ENCODE data around the gene MYL12A. TPM values are rescaled to one million over a fixed set of nuclear protein-coding genes. Genes with fewer than 3 reads are reported as not detected.

The MYL12A gene
- total RNA-seq, 1 experiment from 2014 or later = 230 TPM

DNA sequence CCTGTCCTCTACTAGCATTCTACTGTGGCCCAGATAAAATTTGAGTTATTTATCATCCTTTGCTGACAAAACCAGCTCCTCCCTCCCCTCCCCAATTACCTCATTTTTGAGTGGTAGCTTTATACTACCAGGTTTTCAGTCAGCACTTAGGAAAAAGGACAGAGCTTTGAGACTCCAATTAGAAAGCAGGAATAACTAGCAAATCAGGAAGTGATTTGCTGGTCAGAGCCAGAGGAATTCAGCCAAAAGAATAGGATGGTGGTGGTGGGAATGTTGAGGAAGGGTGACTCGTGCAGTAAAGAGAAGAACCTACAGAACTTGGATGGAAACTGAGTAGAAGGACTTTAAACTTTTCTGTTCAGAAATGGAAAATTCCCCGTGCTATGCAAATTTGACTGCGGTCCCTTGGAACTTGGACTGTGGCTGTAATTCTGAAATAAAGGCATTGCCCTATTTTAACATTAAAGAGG, 18.0 kb downstream of the MYL12A start:
- Mint-ChIP-seq H3K27me3 (ENCODE audit: low read depth) (no peaks in the 10 kb centered on the region), H3K4me3 (no peak overlapping the region), H3K27ac (no peak overlapping the region; the same call in 1 of the 2 replicates), H3K36me3 (no peaks in the 10 kb centered on the region), H3K9me3 (no peaks in the 10 kb centered on the region), H3K4me1 (peaks cover 54% of the 10 kb centered on the region)
- TF ChIP-seq JAZF1 (CRISPR knock-in tag; IDR thresholded peaks at IDR 0.05) (no peak), FOXP1 (CRISPR knock-in tag; IDR thresholded peaks at IDR 0.05; ENCODE audit: borderline replicate concordance) (no peak), IRF2 (CRISPR knock-in tag; IDR thresholded peaks at IDR 0.05; ENCODE audit: borderline replicate concordance, low read depth) (no peak), ETV6 (CRISPR knock-in tag; IDR thresholded peaks at IDR 0.05) (no peak), ZNF232 (CRISPR knock-in tag; IDR thresholded peaks at IDR 0.05) (no peak), TEAD1 (CRISPR knock-in tag; IDR thresholded peaks at IDR 0.05) (no peak), SOX15 (CRISPR knock-in tag; IDR thresholded peaks at IDR 0.05) (no peak), ZNF263 (CRISPR knock-in tag; IDR thresholded peaks at IDR 0.05; ENCODE audit: low read depth) (no peak), NR1H2 (CRISPR knock-in tag; IDR thresholded peaks at IDR 0.05) (no peak), TEAD4 (CRISPR knock-in tag; IDR thresholded peaks at IDR 0.05) (no peak), JUN (CRISPR knock-in tag; IDR thresholded peaks at IDR 0.05) (no peak)
- TF ChIP-seq, protein P1, sequence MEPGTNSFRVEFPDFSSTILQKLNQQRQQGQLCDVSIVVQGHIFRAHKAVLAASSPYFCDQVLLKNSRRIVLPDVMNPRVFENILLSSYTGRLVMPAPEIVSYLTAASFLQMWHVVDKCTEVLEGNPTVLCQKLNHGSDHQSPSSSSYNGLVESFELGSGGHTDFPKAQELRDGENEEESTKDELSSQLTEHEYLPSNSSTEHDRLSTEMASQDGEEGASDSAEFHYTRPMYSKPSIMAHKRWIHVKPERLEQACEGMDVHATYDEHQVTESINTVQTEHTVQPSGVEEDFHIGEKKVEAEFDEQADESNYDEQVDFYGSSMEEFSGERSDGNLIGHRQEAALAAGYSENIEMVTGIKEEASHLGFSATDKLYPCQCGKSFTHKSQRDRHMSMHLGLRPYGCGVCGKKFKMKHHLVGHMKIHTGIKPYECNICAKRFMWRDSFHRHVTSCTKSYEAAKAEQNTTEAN (CRISPR knock-in tag; IDR thresholded peaks at IDR 0.05) = no peak
- TF ChIP-seq, protein P2, sequence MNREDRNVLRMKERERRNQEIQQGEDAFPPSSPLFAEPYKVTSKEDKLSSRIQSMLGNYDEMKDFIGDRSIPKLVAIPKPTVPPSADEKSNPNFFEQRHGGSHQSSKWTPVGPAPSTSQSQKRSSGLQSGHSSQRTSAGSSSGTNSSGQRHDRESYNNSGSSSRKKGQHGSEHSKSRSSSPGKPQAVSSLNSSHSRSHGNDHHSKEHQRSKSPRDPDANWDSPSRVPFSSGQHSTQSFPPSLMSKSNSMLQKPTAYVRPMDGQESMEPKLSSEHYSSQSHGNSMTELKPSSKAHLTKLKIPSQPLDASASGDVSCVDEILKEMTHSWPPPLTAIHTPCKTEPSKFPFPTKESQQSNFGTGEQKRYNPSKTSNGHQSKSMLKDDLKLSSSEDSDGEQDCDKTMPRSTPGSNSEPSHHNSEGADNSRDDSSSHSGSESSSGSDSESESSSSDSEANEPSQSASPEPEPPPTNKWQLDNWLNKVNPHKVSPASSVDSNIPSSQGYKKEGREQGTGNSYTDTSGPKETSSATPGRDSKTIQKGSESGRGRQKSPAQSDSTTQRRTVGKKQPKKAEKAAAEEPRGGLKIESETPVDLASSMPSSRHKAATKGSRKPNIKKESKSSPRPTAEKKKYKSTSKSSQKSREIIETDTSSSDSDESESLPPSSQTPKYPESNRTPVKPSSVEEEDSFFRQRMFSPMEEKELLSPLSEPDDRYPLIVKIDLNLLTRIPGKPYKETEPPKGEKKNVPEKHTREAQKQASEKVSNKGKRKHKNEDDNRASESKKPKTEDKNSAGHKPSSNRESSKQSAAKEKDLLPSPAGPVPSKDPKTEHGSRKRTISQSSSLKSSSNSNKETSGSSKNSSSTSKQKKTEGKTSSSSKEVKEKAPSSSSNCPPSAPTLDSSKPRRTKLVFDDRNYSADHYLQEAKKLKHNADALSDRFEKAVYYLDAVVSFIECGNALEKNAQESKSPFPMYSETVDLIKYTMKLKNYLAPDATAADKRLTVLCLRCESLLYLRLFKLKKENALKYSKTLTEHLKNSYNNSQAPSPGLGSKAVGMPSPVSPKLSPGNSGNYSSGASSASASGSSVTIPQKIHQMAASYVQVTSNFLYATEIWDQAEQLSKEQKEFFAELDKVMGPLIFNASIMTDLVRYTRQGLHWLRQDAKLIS (CRISPR knock-in tag; IDR thresholded peaks at IDR 0.05; ENCODE audit: borderline replicate concordance) = no peak
- TF ChIP-seq, protein P3, sequence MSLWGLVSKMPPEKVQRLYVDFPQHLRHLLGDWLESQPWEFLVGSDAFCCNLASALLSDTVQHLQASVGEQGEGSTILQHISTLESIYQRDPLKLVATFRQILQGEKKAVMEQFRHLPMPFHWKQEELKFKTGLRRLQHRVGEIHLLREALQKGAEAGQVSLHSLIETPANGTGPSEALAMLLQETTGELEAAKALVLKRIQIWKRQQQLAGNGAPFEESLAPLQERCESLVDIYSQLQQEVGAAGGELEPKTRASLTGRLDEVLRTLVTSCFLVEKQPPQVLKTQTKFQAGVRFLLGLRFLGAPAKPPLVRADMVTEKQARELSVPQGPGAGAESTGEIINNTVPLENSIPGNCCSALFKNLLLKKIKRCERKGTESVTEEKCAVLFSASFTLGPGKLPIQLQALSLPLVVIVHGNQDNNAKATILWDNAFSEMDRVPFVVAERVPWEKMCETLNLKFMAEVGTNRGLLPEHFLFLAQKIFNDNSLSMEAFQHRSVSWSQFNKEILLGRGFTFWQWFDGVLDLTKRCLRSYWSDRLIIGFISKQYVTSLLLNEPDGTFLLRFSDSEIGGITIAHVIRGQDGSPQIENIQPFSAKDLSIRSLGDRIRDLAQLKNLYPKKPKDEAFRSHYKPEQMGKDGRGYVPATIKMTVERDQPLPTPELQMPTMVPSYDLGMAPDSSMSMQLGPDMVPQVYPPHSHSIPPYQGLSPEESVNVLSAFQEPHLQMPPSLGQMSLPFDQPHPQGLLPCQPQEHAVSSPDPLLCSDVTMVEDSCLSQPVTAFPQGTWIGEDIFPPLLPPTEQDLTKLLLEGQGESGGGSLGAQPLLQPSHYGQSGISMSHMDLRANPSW (CRISPR knock-in tag; conservative IDR thresholded peaks at IDR 0.05; ENCODE audit: low read depth) = no peak
- TF ChIP-seq, protein P4, sequence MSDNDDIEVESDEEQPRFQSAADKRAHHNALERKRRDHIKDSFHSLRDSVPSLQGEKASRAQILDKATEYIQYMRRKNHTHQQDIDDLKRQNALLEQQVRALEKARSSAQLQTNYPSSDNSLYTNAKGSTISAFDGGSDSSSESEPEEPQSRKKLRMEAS (CRISPR knock-in tag; IDR thresholded peaks at IDR 0.05) = no peak
- TF ChIP-seq, protein P5, sequence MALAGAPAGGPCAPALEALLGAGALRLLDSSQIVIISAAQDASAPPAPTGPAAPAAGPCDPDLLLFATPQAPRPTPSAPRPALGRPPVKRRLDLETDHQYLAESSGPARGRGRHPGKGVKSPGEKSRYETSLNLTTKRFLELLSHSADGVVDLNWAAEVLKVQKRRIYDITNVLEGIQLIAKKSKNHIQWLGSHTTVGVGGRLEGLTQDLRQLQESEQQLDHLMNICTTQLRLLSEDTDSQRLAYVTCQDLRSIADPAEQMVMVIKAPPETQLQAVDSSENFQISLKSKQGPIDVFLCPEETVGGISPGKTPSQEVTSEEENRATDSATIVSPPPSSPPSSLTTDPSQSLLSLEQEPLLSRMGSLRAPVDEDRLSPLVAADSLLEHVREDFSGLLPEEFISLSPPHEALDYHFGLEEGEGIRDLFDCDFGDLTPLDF (CRISPR knock-in tag; IDR thresholded peaks at IDR 0.05) = no peak
- TF ChIP-seq, protein P6, sequence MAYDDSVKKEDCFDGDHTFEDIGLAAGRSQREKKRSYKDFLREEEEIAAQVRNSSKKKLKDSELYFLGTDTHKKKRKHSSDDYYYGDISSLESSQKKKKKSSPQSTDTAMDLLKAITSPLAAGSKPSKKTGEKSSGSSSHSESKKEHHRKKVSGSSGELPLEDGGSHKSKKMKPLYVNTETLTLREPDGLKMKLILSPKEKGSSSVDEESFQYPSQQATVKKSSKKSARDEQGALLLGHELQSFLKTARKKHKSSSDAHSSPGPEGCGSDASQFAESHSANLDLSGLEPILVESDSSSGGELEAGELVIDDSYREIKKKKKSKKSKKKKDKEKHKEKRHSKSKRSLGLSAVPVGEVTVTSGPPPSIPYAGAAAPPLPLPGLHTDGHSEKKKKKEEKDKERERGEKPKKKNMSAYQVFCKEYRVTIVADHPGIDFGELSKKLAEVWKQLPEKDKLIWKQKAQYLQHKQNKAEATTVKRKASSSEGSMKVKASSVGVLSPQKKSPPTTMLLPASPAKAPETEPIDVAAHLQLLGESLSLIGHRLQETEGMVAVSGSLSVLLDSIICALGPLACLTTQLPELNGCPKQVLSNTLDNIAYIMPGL (CRISPR knock-in tag; IDR thresholded peaks at IDR 0.05) = no peak
- TF ChIP-seq, protein P7, sequence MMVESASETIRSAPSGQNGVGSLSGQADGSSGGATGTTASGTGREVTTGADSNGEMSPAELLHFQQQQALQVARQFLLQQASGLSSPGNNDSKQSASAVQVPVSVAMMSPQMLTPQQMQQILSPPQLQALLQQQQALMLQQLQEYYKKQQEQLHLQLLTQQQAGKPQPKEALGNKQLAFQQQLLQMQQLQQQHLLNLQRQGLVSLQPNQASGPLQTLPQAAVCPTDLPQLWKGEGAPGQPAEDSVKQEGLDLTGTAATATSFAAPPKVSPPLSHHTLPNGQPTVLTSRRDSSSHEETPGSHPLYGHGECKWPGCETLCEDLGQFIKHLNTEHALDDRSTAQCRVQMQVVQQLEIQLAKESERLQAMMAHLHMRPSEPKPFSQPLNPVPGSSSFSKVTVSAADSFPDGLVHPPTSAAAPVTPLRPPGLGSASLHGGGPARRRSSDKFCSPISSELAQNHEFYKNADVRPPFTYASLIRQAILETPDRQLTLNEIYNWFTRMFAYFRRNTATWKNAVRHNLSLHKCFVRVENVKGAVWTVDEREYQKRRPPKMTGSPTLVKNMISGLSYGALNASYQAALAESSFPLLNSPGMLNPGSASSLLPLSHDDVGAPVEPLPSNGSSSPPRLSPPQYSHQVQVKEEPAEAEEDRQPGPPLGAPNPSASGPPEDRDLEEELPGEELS (CRISPR knock-in tag; IDR thresholded peaks at IDR 0.05) = no peak
- DNase-seq (ENCODE audit: low spot score) (no peak), ATAC-seq (no peak)
- CTCF ChIA-PET = interaction anchor here (0.6 to 1.0 kb wide), 2 partner anchors 19 to 329 kb away, joined by 3 to 4 read pairs; partner anchors contain the start of gene MYL12A
- POLR2A ChIA-PET = no interaction called here
